Hepatocyte (in vitro differentiated cells): ENCODE data around the gene RHOA.

ENCODE experiments used
- EZH2 ChIP-seq: fragments of 200-600 bp; sonication (generic); IDR thresholded peaks from 2 replicates; pipeline ENCODE4 v1.6.1; 2016; ENCODE audit warnings: antibody characterized with exemption, mild to moderate bottlenecking, borderline replicate concordance
- TF ChIP-seq, protein P1 (sequence below): fragments of 200-600 bp; sonication (generic); IDR thresholded peaks from 2 replicates; pipeline ENCODE4 v1.5.1; 2016; ENCODE audit warnings: antibody characterized with exemption, mild to moderate bottlenecking; ENCODE audit not compliant: poor library complexity

DNA sequence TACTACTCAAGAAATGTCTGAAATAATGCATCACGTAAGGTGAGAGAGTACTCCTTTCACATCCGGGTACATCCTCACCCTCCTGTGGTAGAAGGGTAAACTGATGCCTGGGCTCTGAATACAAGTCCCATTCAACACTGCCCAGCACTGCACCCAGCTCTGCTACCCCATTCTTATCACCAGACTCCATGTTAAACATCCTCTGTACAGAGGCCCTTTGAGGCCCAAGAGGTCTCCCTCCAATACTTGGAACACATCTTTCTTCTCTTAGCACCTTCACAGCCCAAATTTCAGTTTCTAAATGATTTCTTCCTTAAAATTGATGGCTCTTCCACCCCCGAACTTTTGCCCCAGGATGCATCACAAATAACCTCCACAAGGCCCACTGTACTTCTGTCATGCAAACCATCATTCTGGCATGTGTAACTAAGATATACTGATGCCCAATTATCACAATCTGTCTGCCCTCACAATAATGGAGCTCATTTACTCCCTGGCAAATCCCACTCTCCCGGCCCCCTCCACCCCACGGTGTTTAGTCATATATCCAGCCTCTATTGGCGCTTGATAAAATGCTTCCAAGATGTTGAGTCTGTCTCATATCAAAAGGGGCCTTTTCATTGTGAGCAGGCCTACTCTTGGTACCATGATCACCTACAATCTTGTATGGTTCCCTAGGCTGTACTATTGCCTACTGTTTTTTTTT, 41.0 kb downstream of the RHOA start:
- TF ChIP-seq, protein P1, sequence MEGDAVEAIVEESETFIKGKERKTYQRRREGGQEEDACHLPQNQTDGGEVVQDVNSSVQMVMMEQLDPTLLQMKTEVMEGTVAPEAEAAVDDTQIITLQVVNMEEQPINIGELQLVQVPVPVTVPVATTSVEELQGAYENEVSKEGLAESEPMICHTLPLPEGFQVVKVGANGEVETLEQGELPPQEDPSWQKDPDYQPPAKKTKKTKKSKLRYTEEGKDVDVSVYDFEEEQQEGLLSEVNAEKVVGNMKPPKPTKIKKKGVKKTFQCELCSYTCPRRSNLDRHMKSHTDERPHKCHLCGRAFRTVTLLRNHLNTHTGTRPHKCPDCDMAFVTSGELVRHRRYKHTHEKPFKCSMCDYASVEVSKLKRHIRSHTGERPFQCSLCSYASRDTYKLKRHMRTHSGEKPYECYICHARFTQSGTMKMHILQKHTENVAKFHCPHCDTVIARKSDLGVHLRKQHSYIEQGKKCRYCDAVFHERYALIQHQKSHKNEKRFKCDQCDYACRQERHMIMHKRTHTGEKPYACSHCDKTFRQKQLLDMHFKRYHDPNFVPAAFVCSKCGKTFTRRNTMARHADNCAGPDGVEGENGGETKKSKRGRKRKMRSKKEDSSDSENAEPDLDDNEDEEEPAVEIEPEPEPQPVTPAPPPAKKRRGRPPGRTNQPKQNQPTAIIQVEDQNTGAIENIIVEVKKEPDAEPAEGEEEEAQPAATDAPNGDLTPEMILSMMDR = no peak
- TF ChIP-seq EZH2 = no peak
